ENCODE data around the gene HOMEZ.
"Not testable (repeated sequence)": the region's sequence is repeated elsewhere in the genome, so short reads cannot be mapped to it uniquely, and the experiment has no call there.

DNA sequence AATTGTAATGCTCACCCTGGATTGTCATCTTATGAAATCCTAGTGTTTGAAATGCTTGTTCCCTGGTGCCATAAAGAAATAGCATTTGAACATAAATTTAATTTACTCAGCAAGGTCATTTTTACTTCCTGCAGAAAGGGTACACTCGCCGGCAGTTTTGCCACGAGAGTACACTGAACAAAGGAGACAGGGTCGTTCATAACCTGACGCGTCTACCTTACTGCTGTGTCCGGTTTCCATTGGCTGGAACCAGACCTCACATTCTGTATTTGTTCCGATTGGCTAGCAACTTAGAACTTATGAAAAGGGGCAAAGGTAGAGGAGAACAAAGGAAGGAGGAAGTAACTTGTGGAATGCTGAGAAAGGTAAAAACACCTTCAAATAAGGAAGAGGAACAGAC is 25.1 kb downstream of the HOMEZ start:
- not testable (repeated sequence) for TF ChIP-seq POLR2A (IDR thresholded peaks at IDR 0.05)
- TF ChIP-seq, protein P1, sequence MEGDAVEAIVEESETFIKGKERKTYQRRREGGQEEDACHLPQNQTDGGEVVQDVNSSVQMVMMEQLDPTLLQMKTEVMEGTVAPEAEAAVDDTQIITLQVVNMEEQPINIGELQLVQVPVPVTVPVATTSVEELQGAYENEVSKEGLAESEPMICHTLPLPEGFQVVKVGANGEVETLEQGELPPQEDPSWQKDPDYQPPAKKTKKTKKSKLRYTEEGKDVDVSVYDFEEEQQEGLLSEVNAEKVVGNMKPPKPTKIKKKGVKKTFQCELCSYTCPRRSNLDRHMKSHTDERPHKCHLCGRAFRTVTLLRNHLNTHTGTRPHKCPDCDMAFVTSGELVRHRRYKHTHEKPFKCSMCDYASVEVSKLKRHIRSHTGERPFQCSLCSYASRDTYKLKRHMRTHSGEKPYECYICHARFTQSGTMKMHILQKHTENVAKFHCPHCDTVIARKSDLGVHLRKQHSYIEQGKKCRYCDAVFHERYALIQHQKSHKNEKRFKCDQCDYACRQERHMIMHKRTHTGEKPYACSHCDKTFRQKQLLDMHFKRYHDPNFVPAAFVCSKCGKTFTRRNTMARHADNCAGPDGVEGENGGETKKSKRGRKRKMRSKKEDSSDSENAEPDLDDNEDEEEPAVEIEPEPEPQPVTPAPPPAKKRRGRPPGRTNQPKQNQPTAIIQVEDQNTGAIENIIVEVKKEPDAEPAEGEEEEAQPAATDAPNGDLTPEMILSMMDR (IDR thresholded peaks at IDR 0.05) = not testable (repeated sequence)
